Right lobe of liver (tissue), 4 donors: ENCODE data around the gene RSRC1.

Experiments used
- POLR2A ChIP-seq: fragments of 450-650 bp; IDR thresholded peaks from one replicate; pipeline ENCODE4 v1.6.1; 2017; ENCODE audit warnings: antibody characterized with exemption, mild to moderate bottlenecking
- TF ChIP-seq, protein P1 (sequence below), 4 donors: fragments of 200-600 bp in 3 of 4; fragments of 450-650 bp in 1 of 4; IDR thresholded peaks; one replicate each; pipeline versions ENCODE4 v1.5.1 to v1.8.0; 2016 to 2022; ENCODE audit warnings: antibody characterized with exemption in 4 of 4, mild to moderate bottlenecking in 2 of 4
- donor health status: DM: no; HTN: no; CAD: no.
- donor health status: DM: no; HTN: no; CAD: no.
- donor health status: DM: no; HTN: yes; CAD: no.

DNA sequence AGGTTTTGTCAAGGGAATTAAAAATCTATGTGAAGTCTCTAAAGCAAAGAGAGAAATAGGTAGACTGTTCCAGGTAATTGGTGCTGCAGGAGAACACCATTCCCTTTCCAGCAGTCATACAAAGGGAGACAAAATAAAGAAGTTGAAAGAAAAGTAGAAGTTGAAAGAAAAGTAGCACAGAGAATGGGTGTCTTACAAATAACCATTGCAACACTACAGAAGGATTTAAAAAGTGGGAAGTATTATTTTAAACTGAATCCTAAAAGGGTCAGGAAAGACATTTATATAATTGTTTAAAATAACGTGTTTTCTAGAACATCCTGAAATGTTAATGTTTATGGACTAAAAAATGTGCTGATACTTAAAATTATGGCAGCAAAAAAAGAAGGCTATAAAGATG lies 223.8 kb downstream of the RSRC1 start:
- TF ChIP-seq, protein P1, sequence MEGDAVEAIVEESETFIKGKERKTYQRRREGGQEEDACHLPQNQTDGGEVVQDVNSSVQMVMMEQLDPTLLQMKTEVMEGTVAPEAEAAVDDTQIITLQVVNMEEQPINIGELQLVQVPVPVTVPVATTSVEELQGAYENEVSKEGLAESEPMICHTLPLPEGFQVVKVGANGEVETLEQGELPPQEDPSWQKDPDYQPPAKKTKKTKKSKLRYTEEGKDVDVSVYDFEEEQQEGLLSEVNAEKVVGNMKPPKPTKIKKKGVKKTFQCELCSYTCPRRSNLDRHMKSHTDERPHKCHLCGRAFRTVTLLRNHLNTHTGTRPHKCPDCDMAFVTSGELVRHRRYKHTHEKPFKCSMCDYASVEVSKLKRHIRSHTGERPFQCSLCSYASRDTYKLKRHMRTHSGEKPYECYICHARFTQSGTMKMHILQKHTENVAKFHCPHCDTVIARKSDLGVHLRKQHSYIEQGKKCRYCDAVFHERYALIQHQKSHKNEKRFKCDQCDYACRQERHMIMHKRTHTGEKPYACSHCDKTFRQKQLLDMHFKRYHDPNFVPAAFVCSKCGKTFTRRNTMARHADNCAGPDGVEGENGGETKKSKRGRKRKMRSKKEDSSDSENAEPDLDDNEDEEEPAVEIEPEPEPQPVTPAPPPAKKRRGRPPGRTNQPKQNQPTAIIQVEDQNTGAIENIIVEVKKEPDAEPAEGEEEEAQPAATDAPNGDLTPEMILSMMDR (IDR thresholded peaks at IDR 0.05) = no peak
- TF ChIP-seq POLR2A = no peak
